GM12891 (cell line): Measurements from ENCODE around the gene CFAP46.

ENCODE experiments used
- POLR2A ChIP-seq: IDR thresholded peaks from 2 replicates; pipeline ENCODE4 v1.6.1; 2011; ENCODE audit warnings: low read depth, low read length, control low read depth
- POLR2AphosphoS5 ChIP-seq: IDR thresholded peaks from 2 replicates; pipeline ENCODE4 v1.6.1; 2011; ENCODE audit warnings: low read depth, low read length, control low read depth
- SPI1 ChIP-seq: IDR thresholded peaks from 2 replicates; pipeline ENCODE4 v1.6.1; 2011; ENCODE audit warnings: low read depth, low read length, control low read depth
- TAF1 ChIP-seq: IDR thresholded peaks from 2 replicates; pipeline ENCODE4 v1.6.1; 2011; ENCODE audit warnings: low read depth, low read length, control low read depth

DNA sequence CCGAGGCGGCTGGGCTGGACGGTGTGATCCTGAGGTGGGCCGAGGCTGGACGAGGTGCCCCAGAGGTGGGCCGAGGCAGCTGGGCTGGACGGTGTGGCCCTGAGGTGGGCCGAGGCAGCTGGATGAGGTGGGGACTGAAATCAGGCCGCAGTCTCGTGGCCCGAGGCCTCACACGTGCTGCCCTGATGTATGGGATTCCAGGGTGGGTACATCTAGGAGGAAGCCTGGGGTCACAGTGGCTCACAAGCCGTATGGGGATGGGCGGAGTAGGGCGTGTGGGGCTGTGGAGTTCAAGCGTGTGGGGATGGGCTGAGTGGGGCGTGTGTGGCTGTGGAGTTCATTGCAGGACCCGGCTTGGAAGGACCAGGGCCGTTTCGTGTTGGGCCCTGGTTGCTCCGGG lies 144.0 kb downstream of the CFAP46 start:
- TF ChIP-seq POLR2A (no peak), POLR2AphosphoS5 (no peak), TAF1 (no peak), SPI1 (no peak)
